HEK293 (cell line): Measurements from ENCODE around the gene KATNB1.

Experiments
- BCL11B ChIP-seq: fragments of 450-650 bp; formaldehyde crosslinking; IDR thresholded peaks from 2 replicates; pipeline ENCODE4 v1.5.1; 2016; ENCODE audit warnings: low read depth, missing biosample characterization, missing genetic modification characterization
- GFI1B ChIP-seq: fragments of 450-650 bp; formaldehyde crosslinking; IDR thresholded peaks from 2 replicates; pipeline ENCODE4 v1.5.1; 2016; ENCODE audit warnings: missing biosample characterization, missing genetic modification characterization
- GLI2 ChIP-seq: fragments of 450-650 bp; formaldehyde crosslinking; IDR thresholded peaks from 2 replicates; pipeline ENCODE4; 2017; ENCODE audit warnings: missing biosample characterization, missing genetic modification characterization, low read depth, borderline replicate concordance
- GLIS1 ChIP-seq: fragments of 450-650 bp; formaldehyde crosslinking; IDR thresholded peaks from 2 replicates; pipeline ENCODE4 v1.5.1; 2016; ENCODE audit warnings: missing biosample characterization, missing genetic modification characterization
- HOXA7 ChIP-seq: sonication (generic); formaldehyde crosslinking; IDR thresholded peaks from 2 replicates; pipeline ENCODE4 v1.8.1; 2022; ENCODE audit warnings: missing genetic modification reagents, borderline replicate concordance
- IKZF3 ChIP-seq: fragments of 450-650 bp; IDR thresholded peaks from 2 replicates; pipeline ENCODE4 v1.5.0; 2018; ENCODE audit warnings: missing biosample characterization, mild to moderate bottlenecking, missing genetic modification characterization, moderate library complexity
- INSM2 ChIP-seq: fragments of 450-650 bp; formaldehyde crosslinking; IDR thresholded peaks from 2 replicates; pipeline ENCODE4 v1.5.1; 2016; ENCODE audit warnings: missing biosample characterization, missing genetic modification characterization
- MZF1 ChIP-seq: fragments of 450-650 bp; formaldehyde crosslinking; IDR thresholded peaks from 2 replicates; pipeline ENCODE4 v1.5.1; 2017; ENCODE audit warnings: missing biosample characterization, missing genetic modification characterization, borderline replicate concordance
- PRDM10 ChIP-seq: fragments of 450-650 bp; formaldehyde crosslinking; IDR thresholded peaks from 2 replicates; pipeline ENCODE4 v1.5.1; 2016; ENCODE audit warnings: missing biosample characterization, missing genetic modification characterization
- SCRT1 ChIP-seq: fragments of 450-650 bp; formaldehyde crosslinking; IDR thresholded peaks from 2 replicates; pipeline ENCODE4 v1.5.1; 2016; ENCODE audit warnings: missing biosample characterization, missing genetic modification characterization, borderline replicate concordance
- SP2 ChIP-seq: fragments of 450-650 bp; formaldehyde crosslinking; IDR thresholded peaks from 2 replicates; pipeline ENCODE4 v1.5.1; 2016; ENCODE audit warnings: missing biosample characterization, missing genetic modification characterization
- ZBTB8A ChIP-seq: fragments of 450-650 bp; formaldehyde crosslinking; IDR thresholded peaks from 2 replicates; pipeline ENCODE4 v1.5.1; 2016; ENCODE audit warnings: missing biosample characterization, missing genetic modification characterization
- ZFP3 ChIP-seq: fragments of 450-650 bp; formaldehyde crosslinking; IDR thresholded peaks from 2 replicates; pipeline ENCODE4 v1.5.1; 2016; ENCODE audit warnings: low read depth, missing biosample characterization, missing genetic modification characterization
- ZIC2 ChIP-seq: fragments of 450-650 bp; formaldehyde crosslinking; IDR thresholded peaks from 2 replicates; pipeline ENCODE4 v1.5.1; 2016; ENCODE audit warnings: missing biosample characterization, missing genetic modification characterization
- ZNF155 ChIP-seq: fragments of 450-650 bp; formaldehyde crosslinking; IDR thresholded peaks from 2 replicates; pipeline ENCODE4 v1.5.1; 2016; ENCODE audit warnings: missing biosample characterization, missing genetic modification characterization
- ZNF214 ChIP-seq: fragments of 450-650 bp; formaldehyde crosslinking; IDR thresholded peaks from 2 replicates; pipeline ENCODE4 v1.5.1; 2017; ENCODE audit warnings: missing biosample characterization, mild to moderate bottlenecking, missing genetic modification characterization, borderline replicate concordance
- ZNF239 ChIP-seq: fragments of 450-650 bp; formaldehyde crosslinking; IDR thresholded peaks from 2 replicates; pipeline ENCODE4 v1.5.1; 2016; ENCODE audit warnings: missing biosample characterization, missing genetic modification characterization
- ZNF248 ChIP-seq: fragments of 450-650 bp; formaldehyde crosslinking; IDR thresholded peaks from 2 replicates; pipeline ENCODE4 v1.5.1; 2017; ENCODE audit warnings: missing biosample characterization, missing genetic modification characterization
- ZNF274 ChIP-seq, 2 experiments: fragments of 200-500 bp in 1 of 2; fragments of 450-650 bp in 1 of 2; sonication (Bioruptor generic) in 1 of 2; formaldehyde crosslinking in 1 of 2; IDR thresholded peaks; 2 replicates each; pipeline versions ENCODE4 v1.5.1 to v1.6.1; 2014 to 2016; ENCODE audit warnings: borderline replicate concordance in 1 of 2, inconsistent platforms in 1 of 2, low read length in 1 of 2, missing biosample characterization in 1 of 2, missing genetic modification characterization in 1 of 2
- ZNF366 ChIP-seq: fragments of 450-650 bp; formaldehyde crosslinking; conservative IDR thresholded peaks from 2 replicates; pipeline ENCODE4 v1.5.1; 2016; ENCODE audit warnings: missing biosample characterization, missing genetic modification characterization
- ZNF548 ChIP-seq: fragments of 450-650 bp; formaldehyde crosslinking; IDR thresholded peaks from 2 replicates; pipeline ENCODE4 v1.5.1; 2016; ENCODE audit warnings: missing biosample characterization, missing genetic modification characterization
- ZNF549 ChIP-seq: fragments of 450-650 bp; IDR thresholded peaks from 2 replicates; pipeline ENCODE4 v1.5.1; 2018; ENCODE audit warnings: missing biosample characterization, missing genetic modification characterization, mild to moderate bottlenecking, inconsistent platforms, moderate library complexity
- ZNF624 ChIP-seq: fragments of 450-650 bp; formaldehyde crosslinking; IDR thresholded peaks from 2 replicates; pipeline ENCODE4 v1.5.1; 2017; ENCODE audit warnings: missing biosample characterization, missing genetic modification characterization
- TF ChIP-seq, protein P1 (sequence below): fragments of 450-650 bp; formaldehyde crosslinking; IDR thresholded peaks from 2 replicates; pipeline ENCODE4 v1.5.1; 2016; ENCODE audit warnings: missing biosample characterization, missing genetic modification characterization

The KATNB1 gene

GRCh38 chr16:57799600-57800199 is 64.1 kb downstream of the KATNB1 start (continued):
- TF ChIP-seq ZNF366 (no peak), GFI1B (tag by site-specific recombination) (no peak), INSM2 (tag by site-specific recombination) (no peak), HOXA7 (no peak), MZF1 (tag by site-specific recombination) (no peak), ZIC2 (peak; percentile 63), SP2 (no peak), GLIS1 (tag by site-specific recombination) (peak; percentile 66; the same call in 1 of the 2 replicates), ZFP3 (tag by site-specific recombination) (no peak), SCRT1 (tag by site-specific recombination) (peak; percentile 44; the same call in 1 of the 2 replicates), ZBTB8A (tag by site-specific recombination) (no peak), GLI2 (tag by site-specific recombination) (no peak), ZNF549 (no peak), ZNF624 (tag by site-specific recombination) (no peak), PRDM10 (tag by site-specific recombination) (peak; percentile 97), ZNF155 (tag by site-specific recombination) (no peak), BCL11B (tag by site-specific recombination) (no peak), ZNF274 (IDR thresholded peaks at IDR 0.05; ENCODE audit: low read length) (no peak), ZNF274 (tag by site-specific recombination; IDR thresholded peaks at IDR 0.05; ENCODE audit: borderline replicate concordance) (no peak), ZNF239 (tag by site-specific recombination) (no peak), IKZF3 (tag by site-specific recombination) (no peak), ZNF214 (tag by site-specific recombination) (no peak), ZNF248 (no peak), ZNF548 (no peak)
- TF ChIP-seq, protein P1, sequence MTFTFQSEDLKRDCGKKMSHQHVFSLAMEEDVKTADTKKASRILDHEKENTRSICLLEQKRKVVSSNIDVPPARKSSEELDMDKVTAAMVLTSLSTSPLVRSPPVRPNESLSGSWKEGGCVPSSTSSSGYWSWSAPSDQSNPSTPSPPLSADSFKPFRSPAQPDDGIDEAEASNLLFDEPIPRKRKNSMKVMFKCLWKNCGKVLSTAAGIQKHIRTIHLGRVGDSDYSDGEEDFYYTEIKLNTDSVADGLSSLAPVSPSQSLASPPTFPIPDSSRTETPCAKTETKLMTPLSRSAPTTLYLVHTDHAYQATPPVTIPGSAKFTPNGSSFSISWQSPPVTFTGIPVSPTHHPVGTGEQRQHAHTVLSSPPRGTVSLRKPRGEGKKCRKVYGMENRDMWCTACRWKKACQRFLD (tag by site-specific recombination) = no peak
